ENCODE data around the gene FAM98A. TPM values are rescaled to one million over a fixed set of nuclear protein-coding genes. Genes with fewer than 3 reads are reported as not detected.

FAM98A gene
- total and polyA plus RNA-seq, 2 donors (not counting 1 experiment from before 2014, with no cell fraction given), result 19.0 to 243 TPM

- H3K27ac ChIP-seq (ENCODE audit: insufficient read depth, low read length), result no peak overlapping the region
- no peak for DNase-seq (ENCODE audit: low read depth in 2 of 2)
- no peaks in the 10 kb centered on the region for H3K79me2 ChIP-seq (ENCODE audit: control insufficient read depth, insufficient read depth, low read length)
These were observed 39.8 kb downstream of the FAM98A start for GRCh38 chr2:33559328-33559727.

GRCh38 chr2:33555681-33556080 is 43.4 kb downstream of the FAM98A start:
- no peak overlapping the region for H3K9ac ChIP-seq (ENCODE audit: insufficient read depth, low read length)
- no peak overlapping the region for H3K27ac ChIP-seq (ENCODE audit: insufficient read depth, low read length)
- H3K36me3 ChIP-seq (ENCODE audit: control insufficient read depth, insufficient read depth, low read length), result no peaks in the 10 kb centered on the region
- H3K4me2 ChIP-seq (ENCODE audit: extremely low read depth, insufficient read depth, low read length), result no peak overlapping the region
- no peaks in the 10 kb centered on the region for H3K27me3 ChIP-seq (ENCODE audit: control insufficient read depth, insufficient read depth, low read length)
- TF ChIP-seq EZH2 (IDR thresholded peaks at IDR 0.05; ENCODE audit: low read length, missing control alignments) (no peak), CTCF (conservative IDR thresholded peaks at IDR 0.05 in 1 of 2, IDR thresholded peaks at IDR 0.05 in 1 of 2; ENCODE audit: low read depth in 1 of 2, low read length in 2 of 2) (no peak)
- no peaks in the 10 kb centered on the region for H3K9me3 ChIP-seq (ENCODE audit: control insufficient read depth, insufficient read depth, low read depth, low read length)
- DNase-seq (ENCODE audit: low read depth in 2 of 2), result no peak
- no peaks in the 10 kb centered on the region for H3K79me2 ChIP-seq (ENCODE audit: control insufficient read depth, insufficient read depth, low read length)
- H3K4me1 ChIP-seq (ENCODE audit: control insufficient read depth, extremely low read depth, insufficient read depth, low read length), result no peaks in the 10 kb centered on the region
- no peaks in the 10 kb centered on the region for H4K20me1 ChIP-seq (ENCODE audit: control insufficient read depth, extremely low read depth, insufficient read depth, low read length)
- no peak overlapping the region for H2AFZ ChIP-seq (ENCODE audit: low read length)
- no peak overlapping the region for H3K4me3 ChIP-seq (replicated peaks in 1 of 4; ENCODE audit: control extremely low read depth in 1 of 4, insufficient read depth in 1 of 4, low read depth in 3 of 4, low read length in 4 of 4)

More at GRCh38 chr2:33559328-33559727, 39.8 kb downstream of the FAM98A start:
- H3K4me3 ChIP-seq (replicated peaks in 1 of 4; ENCODE audit: control extremely low read depth in 1 of 4, insufficient read depth in 1 of 4, low read depth in 3 of 4, low read length in 4 of 4), result no peak overlapping the region
- H3K27me3 ChIP-seq (ENCODE audit: control insufficient read depth, insufficient read depth, low read length), result no peaks in the 10 kb centered on the region
- H3K9ac ChIP-seq (ENCODE audit: insufficient read depth, low read length), result no peak overlapping the region
- TF ChIP-seq CTCF (conservative IDR thresholded peaks at IDR 0.05 in 1 of 2, IDR thresholded peaks at IDR 0.05 in 1 of 2; ENCODE audit: low read depth in 1 of 2, low read length in 2 of 2) (no peak), EZH2 (IDR thresholded peaks at IDR 0.05; ENCODE audit: low read length, missing control alignments) (no peak)
- H3K36me3 ChIP-seq (ENCODE audit: control insufficient read depth, insufficient read depth, low read length), result no peaks in the 10 kb centered on the region
- no peak overlapping the region for H2AFZ ChIP-seq (ENCODE audit: low read length)
- H3K4me2 ChIP-seq (ENCODE audit: extremely low read depth, insufficient read depth, low read length), result no peak overlapping the region
- no peaks in the 10 kb centered on the region for H4K20me1 ChIP-seq (ENCODE audit: control insufficient read depth, extremely low read depth, insufficient read depth, low read length)
- no peaks in the 10 kb centered on the region for H3K9me3 ChIP-seq (ENCODE audit: control insufficient read depth, insufficient read depth, low read depth, low read length)
- H3K4me1 ChIP-seq (ENCODE audit: control insufficient read depth, extremely low read depth, insufficient read depth, low read length), result no peaks in the 10 kb centered on the region

- Histone ChIP-seq H2AFZ (ENCODE audit: low read length) (no peak overlapping the region), H3K9ac (ENCODE audit: insufficient read depth, low read length) (no peak overlapping the region), H3K36me3 (ENCODE audit: control insufficient read depth, insufficient read depth, low read length) (no peaks in the 10 kb centered on the region), H3K27me3 (ENCODE audit: control insufficient read depth, insufficient read depth, low read length) (no peaks in the 10 kb centered on the region), H3K9me3 (ENCODE audit: control insufficient read depth, insufficient read depth, low read depth, low read length) (no peaks in the 10 kb centered on the region), H3K4me2 (ENCODE audit: extremely low read depth, insufficient read depth, low read length) (no peak overlapping the region), H3K79me2 (ENCODE audit: control insufficient read depth, insufficient read depth, low read length) (no peaks in the 10 kb centered on the region), H3K4me3 (replicated peaks in 1 of 4; ENCODE audit: control extremely low read depth in 1 of 4, insufficient read depth in 1 of 4, low read depth in 3 of 4, low read length in 4 of 4) (no peak overlapping the region), H4K20me1 (ENCODE audit: control insufficient read depth, extremely low read depth, insufficient read depth, low read length) (no peaks in the 10 kb centered on the region), H3K4me1 (ENCODE audit: control insufficient read depth, extremely low read depth, insufficient read depth, low read length) (no peaks in the 10 kb centered on the region), H3K27ac (ENCODE audit: insufficient read depth, low read length) (no peak overlapping the region)
- no peak for TF ChIP-seq EZH2 (IDR thresholded peaks at IDR 0.05; ENCODE audit: low read length, missing control alignments)
- TF ChIP-seq CTCF (conservative IDR thresholded peaks at IDR 0.05 in 1 of 2, IDR thresholded peaks at IDR 0.05 in 1 of 2; ENCODE audit: low read depth in 1 of 2, low read length in 2 of 2), result no peak
- DNase-seq (ENCODE audit: low read depth in 2 of 2), result peak; percentile 29 to 62
These were observed 46.2 kb downstream of the FAM98A start for GRCh38 chr2:33552758-33553461.
